GM18526 (cell line): Measurements from ENCODE around the gene SDK1.

Source experiments
- POLR2A ChIP-seq: IDR thresholded peaks from 3 replicates; pipeline ENCODE4 v1.6.1; 2011; ENCODE audit not compliant: insufficient read length; ENCODE audit errors: extremely low read depth

The SDK1 gene

GRCh38 chr7:3302681-3303320 is 1.7 kb downstream of the SDK1 start:
- TF ChIP-seq POLR2A = no peak

- TF ChIP-seq POLR2A = no peak
Observed at GRCh38 chr7:3304131-3304530, 3.1 kb downstream of the SDK1 start.

- no peak for TF ChIP-seq POLR2A
Observed at GRCh38 chr7:3307435-3307834, 6.4 kb downstream of the SDK1 start.

GRCh38 chr7:3309140-3309539 is 8.1 kb downstream of the SDK1 start:
- TF ChIP-seq POLR2A = no peak

GRCh38 chr7:3309956-3310355 is 8.9 kb downstream of the SDK1 start:
- no peak for TF ChIP-seq POLR2A

GRCh38 chr7:3310884-3311283 is 9.8 kb downstream of the SDK1 start:
- TF ChIP-seq POLR2A = no peak

- no peak for TF ChIP-seq POLR2A
Observed at GRCh38 chr7:3312583-3312982, 11.5 kb downstream of the SDK1 start.

GRCh38 chr7:3318874-3319273 is 17.8 kb downstream of the SDK1 start:
- TF ChIP-seq POLR2A = no peak

GRCh38 chr7:3321206-3321605 is 20.2 kb downstream of the SDK1 start:
- TF ChIP-seq POLR2A = no peak

GRCh38 chr7:3321745-3322144 is 20.7 kb downstream of the SDK1 start:
- no peak for TF ChIP-seq POLR2A

- no peak for TF ChIP-seq POLR2A
Observed at GRCh38 chr7:3326246-3326645, 25.2 kb downstream of the SDK1 start.

GRCh38 chr7:3327099-3327498 is 26.0 kb downstream of the SDK1 start:
- TF ChIP-seq POLR2A = no peak

GRCh38 chr7:3327655-3328054 is 26.6 kb downstream of the SDK1 start:
- no peak for TF ChIP-seq POLR2A

- TF ChIP-seq POLR2A = no peak
Observed at GRCh38 chr7:3332308-3332707, 31.3 kb downstream of the SDK1 start.

GRCh38 chr7:3333861-3334260 is 32.8 kb downstream of the SDK1 start:
- no peak for TF ChIP-seq POLR2A

GRCh38 chr7:3336042-3336665 is 35.1 kb downstream of the SDK1 start:
- TF ChIP-seq POLR2A = no peak

- TF ChIP-seq POLR2A = no peak
Observed at GRCh38 chr7:3338161-3338560, 37.1 kb downstream of the SDK1 start.
